Progenitor cell of endocrine pancreas (in vitro differentiated cells): Measurements from ENCODE around the gene TTLL11. TPM values are rescaled to one million over a fixed set of nuclear protein-coding genes. Genes with fewer than 3 reads are reported as not detected.

Experiments
- DNase-seq: peaks from one replicate; pipeline ENCODE4 v3.0.0; 2021; ENCODE audit warnings: low spot score; ENCODE audit not compliant: unreplicated experiment
- H3K27ac Mint-ChIP-seq: 2 replicates; pipeline ENCODE4 v1.8.0; 2021; ENCODE audit warnings: mild to moderate bottlenecking, moderate library complexity, mixed read lengths
- H3K27me3 Mint-ChIP-seq: 2 replicates; pipeline ENCODE4 v1.8.0; 2021; ENCODE audit warnings: mixed read lengths
- H3K36me3 Mint-ChIP-seq: 2 replicates; pipeline ENCODE4 v1.8.0; 2022; ENCODE audit warnings: mixed read lengths; ENCODE audit not compliant: insufficient read depth
- H3K4me1 Mint-ChIP-seq: 2 replicates; pipeline ENCODE4 v1.8.0; 2021; ENCODE audit warnings: low read depth, mixed read lengths
- H3K4me3 Mint-ChIP-seq: 2 replicates; pipeline ENCODE4 v1.8.0; 2021; ENCODE audit warnings: low read depth, mild to moderate bottlenecking, moderate library complexity, mixed read lengths
- H3K9me3 Mint-ChIP-seq: 2 replicates; pipeline ENCODE4 v1.8.0; 2021; ENCODE audit warnings: low read depth, mixed read lengths
- total RNA-seq: library from RNA; stranded (reverse); gene quantifications from 2 replicates; pipeline ENCODE4 v1.2.1, GENCODE V29; 2021
- TF ChIP-seq, protein P1 (sequence below): fragments of 200-600 bp; sonication (generic); IDR thresholded peaks from one replicate; pipeline ENCODE4 v1.5.0; 2021; ENCODE audit warnings: antibody characterized with exemption, mild to moderate bottlenecking; ENCODE audit not compliant: unreplicated experiment

The TTLL11 gene
- total RNA-seq, 1 donor from 2014 or later, result 5.3 TPM

- H3K4me3 Mint-ChIP-seq, result no peak overlapping the region
- TF ChIP-seq, protein P1, sequence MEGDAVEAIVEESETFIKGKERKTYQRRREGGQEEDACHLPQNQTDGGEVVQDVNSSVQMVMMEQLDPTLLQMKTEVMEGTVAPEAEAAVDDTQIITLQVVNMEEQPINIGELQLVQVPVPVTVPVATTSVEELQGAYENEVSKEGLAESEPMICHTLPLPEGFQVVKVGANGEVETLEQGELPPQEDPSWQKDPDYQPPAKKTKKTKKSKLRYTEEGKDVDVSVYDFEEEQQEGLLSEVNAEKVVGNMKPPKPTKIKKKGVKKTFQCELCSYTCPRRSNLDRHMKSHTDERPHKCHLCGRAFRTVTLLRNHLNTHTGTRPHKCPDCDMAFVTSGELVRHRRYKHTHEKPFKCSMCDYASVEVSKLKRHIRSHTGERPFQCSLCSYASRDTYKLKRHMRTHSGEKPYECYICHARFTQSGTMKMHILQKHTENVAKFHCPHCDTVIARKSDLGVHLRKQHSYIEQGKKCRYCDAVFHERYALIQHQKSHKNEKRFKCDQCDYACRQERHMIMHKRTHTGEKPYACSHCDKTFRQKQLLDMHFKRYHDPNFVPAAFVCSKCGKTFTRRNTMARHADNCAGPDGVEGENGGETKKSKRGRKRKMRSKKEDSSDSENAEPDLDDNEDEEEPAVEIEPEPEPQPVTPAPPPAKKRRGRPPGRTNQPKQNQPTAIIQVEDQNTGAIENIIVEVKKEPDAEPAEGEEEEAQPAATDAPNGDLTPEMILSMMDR, result no peak
- no peaks in the 10 kb centered on the region for H3K27me3 Mint-ChIP-seq
- no peaks in the 10 kb centered on the region for H3K9me3 Mint-ChIP-seq
- H3K36me3 Mint-ChIP-seq, result peaks cover 1% of the 10 kb centered on the region
- no peaks in the 10 kb centered on the region for H3K4me1 Mint-ChIP-seq
- no peak for DNase-seq
- no peak overlapping the region for H3K27ac Mint-ChIP-seq
These were observed 56.1 kb downstream of the TTLL11 start for GRCh38 chr9:122036988-122037387.

DNA sequence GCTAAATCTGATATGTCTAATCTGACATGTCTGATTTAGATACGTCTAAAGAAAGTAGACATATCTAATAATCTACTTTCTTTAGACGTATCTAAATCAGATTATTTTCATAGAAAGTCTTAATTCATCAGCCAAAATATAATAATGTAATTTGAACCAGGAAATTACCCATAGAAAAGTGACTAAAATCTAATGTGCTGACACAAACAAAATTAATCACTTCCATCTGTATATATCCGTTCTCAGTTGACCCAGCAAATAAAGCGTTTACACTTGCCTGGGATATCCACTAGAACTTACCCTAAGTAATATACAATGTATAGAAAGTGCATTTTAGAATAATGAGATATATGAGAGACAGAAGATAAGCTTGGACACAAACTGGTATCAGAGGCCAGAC is 56.7 kb downstream of the TTLL11 start:
- TF ChIP-seq, protein P1, result no peak
- peaks cover 1% of the 10 kb centered on the region for H3K36me3 Mint-ChIP-seq
- no peak overlapping the region for H3K27ac Mint-ChIP-seq
- no peaks in the 10 kb centered on the region for H3K9me3 Mint-ChIP-seq
- no peaks in the 10 kb centered on the region for H3K4me1 Mint-ChIP-seq
- no peaks in the 10 kb centered on the region for H3K27me3 Mint-ChIP-seq
- DNase-seq, result no peak
- H3K4me3 Mint-ChIP-seq, result no peak overlapping the region

- no peak overlapping the region for H3K4me3 Mint-ChIP-seq
These were observed 59.2 kb downstream of the TTLL11 start for GRCh38 chr9:122033775-122034373.

GRCh38 chr9:122032346-122032745 is 60.8 kb downstream of the TTLL11 start:
- TF ChIP-seq, protein P1, result no peak
- no peak overlapping the region for H3K27ac Mint-ChIP-seq
- no peaks in the 10 kb centered on the region for H3K27me3 Mint-ChIP-seq
- H3K36me3 Mint-ChIP-seq, result peaks cover 1% of the 10 kb centered on the region
- no peak for DNase-seq
- no peaks in the 10 kb centered on the region for H3K4me1 Mint-ChIP-seq
- H3K4me3 Mint-ChIP-seq, result no peak overlapping the region
- H3K9me3 Mint-ChIP-seq, result no peaks in the 10 kb centered on the region

More at GRCh38 chr9:122033775-122034373, 59.2 kb downstream of the TTLL11 start:
- no peaks in the 10 kb centered on the region for H3K4me1 Mint-ChIP-seq
- TF ChIP-seq, protein P1, result no peak
- H3K36me3 Mint-ChIP-seq, result peaks cover 1% of the 10 kb centered on the region
- no peaks in the 10 kb centered on the region for H3K9me3 Mint-ChIP-seq
- no peaks in the 10 kb centered on the region for H3K27me3 Mint-ChIP-seq
- H3K27ac Mint-ChIP-seq, result no peak overlapping the region
- no peak for DNase-seq

DNA sequence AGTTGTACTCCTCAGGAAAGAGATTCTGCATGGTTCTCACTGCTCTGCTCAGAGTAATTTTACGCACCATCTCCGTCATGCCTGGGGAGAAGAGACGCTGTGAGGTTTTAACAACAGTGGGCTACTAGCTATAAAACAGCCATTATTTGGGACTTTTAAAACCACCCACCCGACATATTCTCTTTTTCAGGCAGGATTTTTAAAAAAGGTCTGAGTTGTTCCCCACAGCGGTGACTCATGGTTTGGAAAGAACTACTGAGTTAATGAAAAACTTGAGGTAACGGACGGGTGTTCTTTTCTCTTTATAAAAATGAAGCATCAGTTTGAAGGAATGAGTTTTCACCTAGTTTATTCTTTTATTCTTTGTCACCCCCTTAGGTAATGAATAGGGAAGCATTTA is 61.3 kb downstream of the TTLL11 start:
- peaks cover 1% of the 10 kb centered on the region for H3K36me3 Mint-ChIP-seq
- H3K4me3 Mint-ChIP-seq, result no peak overlapping the region
- no peak overlapping the region for H3K27ac Mint-ChIP-seq
- no peaks in the 10 kb centered on the region for H3K4me1 Mint-ChIP-seq
- TF ChIP-seq, protein P1, result no peak
- H3K27me3 Mint-ChIP-seq, result no peaks in the 10 kb centered on the region
- DNase-seq, result no peak
- H3K9me3 Mint-ChIP-seq, result no peaks in the 10 kb centered on the region
